Endothelial cell of umbilical vein (primary cell): ENCODE measurements around the gene ANO4. TPM values are rescaled to one million over a fixed set of nuclear protein-coding genes. Genes with fewer than 3 reads are reported as not detected.

ENCODE experiments used
- BruUV-seq: library from RNA; stranded (reverse); fragments of 400-500 nt; replicated peaks from 2 replicates; lab custom pipeline; 2021; lab: Mats Ljungman, UMichigan
- CTCF ChIA-PET: fragments of 300-600, 350-600 bp; sonication (Branson Sonifier 250); formaldehyde crosslinking; loops from one replicate; lab custom pipeline; 2021; ENCODE audit warnings: antibody characterized with exemption, inconsistent platforms; lab: Charles Lee
- POLR2A ChIA-PET: fragments of 300-600, 350-600 bp; sonication (Branson Sonifier 250); formaldehyde crosslinking; loops from one replicate; lab custom pipeline; 2021; ENCODE audit warnings: antibody characterized with exemption, inconsistent platforms; lab: Charles Lee
- DNase-seq: peaks from one replicate; pipeline ENCODE4 v3.0.0-alpha.2; 2011; ENCODE audit warnings: low read depth, low spot score
- FAIRE-seq: peaks from 2 replicates; lab custom pipeline; 2011; peaks lifted over from hg19 to GRCh38; lab: Jason Lieb, UNC
- H2AFZ ChIP-seq: 2 replicates; pipeline ENCODE4 v1.6.0; 2012; ENCODE audit warnings: low read depth, low read length, control low read depth, inconsistent platforms
- H3K27ac ChIP-seq: 2 replicates; pipeline ENCODE4 v1.5.1; 2011; ENCODE audit warnings: low read depth, mild to moderate bottlenecking, control low read depth, low read length, moderate library complexity; ENCODE audit not compliant: insufficient read depth
- H3K27me3 ChIP-seq, 2 experiments: 2 replicates each; pipeline versions ENCODE4 v1.6.0 to v1.6.1; 2011; ENCODE audit warnings: low read length in 2 of 2, mixed read lengths in 1 of 2; ENCODE audit not compliant: control insufficient read depth in 2 of 2, insufficient read depth in 2 of 2
- H3K36me3 ChIP-seq, 2 experiments: 2 replicates in 1 of 2; 3 replicates in 1 of 2; pipeline ENCODE4 v1.5.1; 2011; ENCODE audit warnings: low read length in 2 of 2, mild to moderate bottlenecking in 1 of 2, moderate library complexity in 1 of 2; ENCODE audit not compliant: control insufficient read depth in 2 of 2, insufficient read depth in 2 of 2; ENCODE audit errors: extremely low read depth in 1 of 2
- H3K4me1 ChIP-seq: 3 replicates; pipeline ENCODE4 v1.5.1; 2011; ENCODE audit warnings: mild to moderate bottlenecking, low read length; ENCODE audit not compliant: control insufficient read depth, insufficient read depth; ENCODE audit errors: extremely low read depth
- H3K4me2 ChIP-seq: 2 replicates; pipeline ENCODE4 v1.6.1; 2011; ENCODE audit warnings: low read length, control low read depth, mixed read lengths; ENCODE audit not compliant: insufficient read depth
- H3K4me3 ChIP-seq, 3 experiments: fragments of 200-600 bp in 1 of 3; sonication (generic), shearing (Covaris generic) in 1 of 3; replicated peaks in 1 of 3; 2 replicates each; pipeline ENCODE4 v1.5.1; 2011 to 2016; ENCODE audit warnings: control low read depth in 3 of 3, low read length in 3 of 3, mild to moderate bottlenecking in 2 of 3, inconsistent platforms in 1 of 3, low read depth in 1 of 3, moderate library complexity in 1 of 3; ENCODE audit not compliant: insufficient read depth in 1 of 3
- H3K79me2 ChIP-seq: 2 replicates; pipeline ENCODE4 v1.6.0; 2012; ENCODE audit warnings: low read length, inconsistent platforms; ENCODE audit not compliant: control insufficient read depth, insufficient read depth
- H3K9ac ChIP-seq: replicated peaks from 2 replicates; pipeline ENCODE3; 2011; ENCODE audit warnings: low read length, control low read depth; ENCODE audit not compliant: insufficient read depth; ENCODE audit errors: extremely low read depth
- H3K9me1 ChIP-seq: replicated peaks from 3 replicates; pipeline ENCODE4 v1.6.0; 2011; ENCODE audit warnings: mild to moderate bottlenecking, low read length; ENCODE audit not compliant: control insufficient read depth, insufficient read depth; ENCODE audit errors: extremely low read depth
- H3K9me3 ChIP-seq: replicated peaks from 2 replicates; pipeline ENCODE4 v1.5.1; 2012; ENCODE audit warnings: low read length, inconsistent platforms; ENCODE audit not compliant: control insufficient read depth, insufficient read depth
- H4K20me1 ChIP-seq: replicated peaks from 2 replicates; pipeline ENCODE3; 2011; ENCODE audit warnings: mild to moderate bottlenecking, low read length; ENCODE audit not compliant: control insufficient read depth, insufficient read depth; ENCODE audit errors: extremely low read depth
- CTCF ChIP-seq, 2 donors: IDR thresholded peaks; 1 replicate in 1 of 2; 2 replicates in 1 of 2; pipeline ENCODE4 v1.5.1; 2011; ENCODE audit warnings: low read length in 2 of 2, mild to moderate bottlenecking in 2 of 2, moderate library complexity in 2 of 2, control low read depth in 1 of 2, inconsistent platforms in 1 of 2, low read depth in 1 of 2; ENCODE audit not compliant: insufficient read depth in 1 of 2; ENCODE audit errors: extremely low read depth in 1 of 2
- EZH2 ChIP-seq: IDR thresholded peaks from 2 replicates; pipeline ENCODE4 v1.6.1; 2012; ENCODE audit warnings: borderline replicate concordance, low read depth, mild to moderate bottlenecking, moderate library complexity, low read length, inconsistent platforms; ENCODE audit not compliant: severe bottlenecking
- FOS ChIP-seq: IDR thresholded peaks from 2 replicates; pipeline ENCODE4 v1.6.1; 2011; ENCODE audit warnings: mild to moderate bottlenecking, low read length, moderate library complexity, borderline replicate concordance; ENCODE audit not compliant: insufficient read depth
- GATA2 ChIP-seq: IDR thresholded peaks from 2 replicates; pipeline ENCODE4 v1.7.0; 2011; ENCODE audit warnings: low read depth, mild to moderate bottlenecking, moderate library complexity, mixed read lengths, low read length; ENCODE audit not compliant: insufficient read length, insufficient read depth
- JUN ChIP-seq: IDR thresholded peaks from 2 replicates; pipeline ENCODE4 v1.6.1; 2011; ENCODE audit warnings: borderline replicate concordance, low read depth; ENCODE audit not compliant: insufficient read length, insufficient read depth
- MAX ChIP-seq: IDR thresholded peaks from 2 replicates; pipeline ENCODE4 v1.6.1; 2011; ENCODE audit not compliant: insufficient read depth, insufficient read length
- MYC ChIP-seq: IDR thresholded peaks from one replicate; pipeline ENCODE4 v1.6.1; 2011; ENCODE audit warnings: mild to moderate bottlenecking, low read depth, low read length
- POLR2A ChIP-seq: IDR thresholded peaks from 2 replicates; pipeline ENCODE4 v1.6.1; 2012; ENCODE audit warnings: low read depth, mild to moderate bottlenecking, control low read depth, low read length
- POLR2AphosphoS5 ChIP-seq: IDR thresholded peaks from 2 replicates; pipeline ENCODE4 v1.6.1; 2012; ENCODE audit warnings: low read depth, mild to moderate bottlenecking, control low read depth, low read length, moderate library complexity; ENCODE audit not compliant: insufficient read depth
- dilution Hi-C: fragments of 300-500 bp; cut with MboI; formaldehyde crosslinking; loops from one replicate; pipeline ENCODE4 v1.15.0; 2019; ENCODE audit warnings: low sequenced_read_pairs; ENCODE audit not compliant: extremely low pct_ligation_motif_present
- intact Hi-C: fragments of 100-400 bp; cut with micrococcal nuclease; formaldehyde crosslinking; loops from one replicate; pipeline ENCODE4 v1.10.0; 2022
- polyA plus RNA-seq, 4 experiments: library from polyadenylated mRNA; depleted of rRNA in 3 of 4; stranded (reverse) in 3 of 4; unstranded in 1 of 4; fragments of >200 nt; gene quantifications; 2 replicates each; pipeline versions ENCODE4 v1.2.1 to v1.2.3, GENCODE V29; 2011 to 2012; ENCODE audit warnings: missing spikeins in 1 of 4
- total RNA-seq: library from RNA; stranded (reverse); gene quantifications from 2 replicates; pipeline ENCODE4 v1.2.3, GENCODE V29; 2021

The ANO4 gene
- total and polyA plus RNA-seq, 2 donors (not counting 3 experiments of a cell fraction or from before 2014, with no cell fraction given): 0.25 TPM; not detected in 1

- CTCF ChIA-PET: no interaction called here
- Histone ChIP-seq H3K27me3 (no peaks in the 10 kb centered on the region), H3K36me3 (no peaks in the 10 kb centered on the region), H3K4me1 (no peaks in the 10 kb centered on the region), H4K20me1 (no peaks in the 10 kb centered on the region), H3K4me2 (no peak overlapping the region), H3K4me3 (no peak overlapping the region), H3K9me3 (no peaks in the 10 kb centered on the region), H3K79me2 (no peaks in the 10 kb centered on the region), H3K9me1 (no peaks in the 10 kb centered on the region), H3K9ac (no peak overlapping the region), H3K27ac (no peak overlapping the region), H2AFZ (no peak overlapping the region)
- FAIRE-seq: no peak
- dilution Hi-C loops (no loop called here), intact Hi-C loops (no loop called here)
- no peak for DNase-seq
- no TSS peak for BruUV-seq
- POLR2A ChIA-PET: no interaction called here
- TF ChIP-seq EZH2 (no peak), MAX (no peak), POLR2A (no peak), JUN (no peak), GATA2 (no peak), POLR2AphosphoS5 (no peak), CTCF (IDR thresholded peaks at IDR 0.05; ENCODE audit: extremely low read depth in 1 of 2, insufficient read depth in 1 of 2, low read depth in 1 of 2, low read length in 2 of 2) (no peak), MYC (no peak), FOS (no peak)
These were observed 57.1 kb downstream of the ANO4 start for GRCh38 chr12:100851637-100852036.
